Measurements from ENCODE around the gene KLK14.

Gene KLK14

DNA sequence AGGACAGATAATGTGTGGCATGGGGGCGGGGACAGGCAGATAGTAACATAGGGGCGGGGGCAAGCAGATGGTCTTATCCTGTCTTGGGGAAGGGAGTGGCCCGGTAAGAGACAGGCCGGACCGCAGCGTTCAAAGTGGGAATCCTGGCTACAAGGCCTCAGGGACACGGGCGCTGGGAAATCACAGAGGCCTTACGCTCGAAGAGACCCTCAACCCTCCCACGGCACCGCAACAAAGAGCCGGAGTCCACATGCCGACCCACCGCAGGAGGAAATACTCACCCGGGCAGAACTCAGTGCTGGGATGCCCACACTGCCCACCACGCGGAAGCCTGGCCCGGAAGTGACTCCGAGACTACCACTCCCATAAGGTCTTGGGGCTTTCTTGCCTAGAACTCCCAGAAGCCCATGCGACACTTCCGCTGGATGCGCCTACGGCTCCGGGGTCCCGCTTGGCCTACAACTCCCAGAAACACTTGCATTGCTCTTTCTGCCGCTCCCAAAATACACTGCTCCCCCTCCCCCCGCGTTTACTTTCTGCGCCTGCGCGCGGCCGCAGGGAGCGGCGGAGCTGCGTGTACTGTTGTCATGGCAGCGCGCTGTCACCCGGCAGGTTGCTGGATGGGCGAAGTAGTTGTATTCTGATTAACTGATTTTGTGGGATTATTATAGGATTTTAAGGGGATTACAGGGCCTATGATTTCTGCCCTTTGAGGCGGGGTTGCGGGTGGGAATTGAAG lies 25.5 kb upstream of the KLK14 start, which contains the start of gene CTU1:
CTU1 (minus strand) TSS at position 344 of the 739 bp plus-strand sequence. CDS start 3,840 bp downstream, outside the sequence.
- peak; percentile 100 for DNase-seq (ENCODE audit: low read depth, low spot score)

- DNase-seq (ENCODE audit: low read depth, low spot score): peak; percentile 62
Observed at GRCh38 chr19:51107406-51108065, 24.8 kb upstream of the KLK14 start.

GRCh38 chr19:51103926-51104341 lies 21.2 kb upstream of the KLK14 start:
- DNase-seq (ENCODE audit: low read depth, low spot score): no peak

DNA sequence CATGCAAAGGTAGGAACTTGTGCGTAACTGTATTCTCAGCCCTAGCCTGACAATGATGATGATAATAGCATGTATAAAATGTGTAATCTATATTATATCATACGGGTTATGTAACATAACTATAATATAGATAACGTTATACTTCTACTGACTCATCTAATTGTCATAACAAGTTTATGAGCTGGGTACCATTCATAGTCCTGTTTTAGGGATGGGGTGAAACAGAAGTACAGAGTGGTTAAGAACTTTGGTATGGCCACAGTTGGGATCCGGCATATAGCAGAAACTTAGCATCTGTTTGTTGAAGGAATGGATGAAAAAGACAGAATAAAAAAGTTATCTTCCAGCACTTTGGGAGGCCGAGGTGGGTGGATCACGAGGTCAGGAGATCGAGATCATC lies 20.3 kb upstream of the KLK14 start:
- DNase-seq (ENCODE audit: low read depth, low spot score): no peak

- DNase-seq (ENCODE audit: low read depth, low spot score): no peak
Observed at GRCh38 chr19:51101171-51101865, 18.6 kb upstream of the KLK14 start.

GRCh38 chr19:51100601-51101000 lies 17.9 kb upstream of the KLK14 start:
- DNase-seq (ENCODE audit: low read depth, low spot score): no peak

- no peak for DNase-seq (ENCODE audit: low read depth, low spot score)
Observed at GRCh38 chr19:51099047-51099382, 16.3 kb upstream of the KLK14 start.

DNA sequence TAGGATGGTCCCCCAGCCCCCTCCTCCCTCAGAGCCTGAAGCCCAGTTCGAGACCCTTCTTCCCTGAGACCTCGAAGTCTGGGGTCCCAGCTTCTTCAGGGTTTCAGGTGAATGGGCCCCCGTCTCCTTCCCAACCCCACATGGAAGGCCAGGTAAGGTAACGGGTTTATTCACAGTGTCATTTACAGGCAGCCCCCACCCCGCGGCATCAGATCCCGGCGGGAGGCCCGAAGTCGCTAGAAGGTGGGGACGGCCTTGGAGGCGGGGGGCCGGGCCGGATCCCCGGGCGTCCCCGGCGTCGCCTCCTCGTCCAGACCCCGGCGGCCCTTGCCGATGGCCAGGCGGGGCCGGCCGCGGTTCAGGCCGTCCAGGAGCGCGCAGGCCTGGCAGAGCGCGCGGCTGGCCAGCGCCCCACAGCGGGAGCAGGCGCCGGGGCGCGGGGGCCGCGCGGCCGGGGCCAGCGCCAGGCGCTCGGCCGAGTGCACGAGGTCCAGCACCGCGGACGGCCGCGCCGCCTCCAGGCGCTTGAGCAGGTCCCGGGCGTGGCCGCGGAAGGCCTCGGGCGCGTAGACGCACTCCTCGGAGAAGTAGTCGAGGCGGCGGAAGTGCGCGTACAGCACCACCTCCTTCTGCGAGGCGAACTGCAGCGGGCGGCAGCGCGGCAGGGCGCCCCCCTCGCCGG lies 15.8 kb upstream of the KLK14 start:
- DNase-seq (ENCODE audit: low read depth, low spot score): peak; percentile 71

DNA sequence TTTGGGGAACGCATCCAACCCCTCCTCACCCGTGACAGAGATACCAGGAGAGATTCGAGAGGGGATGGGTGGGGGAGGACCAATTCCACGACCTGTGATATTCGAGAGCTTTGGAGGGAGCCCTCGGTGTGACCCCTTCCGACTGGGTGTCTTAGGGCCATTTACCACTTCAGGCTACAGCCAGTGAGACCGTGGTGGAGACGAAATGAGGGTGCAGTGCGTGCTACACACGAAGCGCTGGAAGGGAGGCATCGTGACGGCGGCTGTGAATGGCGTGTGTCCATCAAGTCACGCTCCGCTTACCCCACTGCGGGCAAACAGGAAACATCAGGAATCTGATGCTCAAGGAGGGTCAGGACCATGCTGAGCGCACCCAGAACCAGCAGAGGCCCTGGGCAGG lies 15.1 kb upstream of the KLK14 start:
- DNase-seq (ENCODE audit: low read depth, low spot score): no peak

DNA sequence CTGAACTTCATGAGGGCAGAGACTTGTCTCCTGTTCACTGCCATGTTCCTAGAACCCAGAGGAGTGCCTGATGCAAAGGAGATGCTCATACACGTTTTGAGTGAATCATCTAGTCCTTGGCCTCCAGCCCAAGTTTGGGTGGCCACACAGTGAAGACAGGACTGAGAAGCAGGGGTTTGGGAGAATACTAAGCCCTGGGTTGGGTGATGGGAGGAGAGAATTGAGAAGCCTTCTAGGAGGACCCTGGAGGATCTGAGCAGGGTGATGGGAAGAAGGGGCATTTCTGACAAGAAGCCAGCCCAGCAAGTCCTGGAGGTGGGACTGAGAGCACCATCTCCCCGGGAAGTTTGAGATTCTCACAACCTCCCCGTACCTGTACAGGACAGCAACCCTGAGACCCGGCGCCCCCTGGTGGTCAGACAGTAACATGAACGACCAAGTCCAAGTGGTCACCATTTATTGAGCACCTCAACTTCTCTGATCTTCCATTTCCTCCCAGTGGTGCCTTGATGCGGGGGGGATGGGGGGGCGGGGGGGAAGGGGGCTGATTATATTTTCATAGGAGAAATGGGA lies 14.6 kb upstream of the KLK14 start:
- DNase-seq (ENCODE audit: low read depth, low spot score): peak; percentile 53

DNA sequence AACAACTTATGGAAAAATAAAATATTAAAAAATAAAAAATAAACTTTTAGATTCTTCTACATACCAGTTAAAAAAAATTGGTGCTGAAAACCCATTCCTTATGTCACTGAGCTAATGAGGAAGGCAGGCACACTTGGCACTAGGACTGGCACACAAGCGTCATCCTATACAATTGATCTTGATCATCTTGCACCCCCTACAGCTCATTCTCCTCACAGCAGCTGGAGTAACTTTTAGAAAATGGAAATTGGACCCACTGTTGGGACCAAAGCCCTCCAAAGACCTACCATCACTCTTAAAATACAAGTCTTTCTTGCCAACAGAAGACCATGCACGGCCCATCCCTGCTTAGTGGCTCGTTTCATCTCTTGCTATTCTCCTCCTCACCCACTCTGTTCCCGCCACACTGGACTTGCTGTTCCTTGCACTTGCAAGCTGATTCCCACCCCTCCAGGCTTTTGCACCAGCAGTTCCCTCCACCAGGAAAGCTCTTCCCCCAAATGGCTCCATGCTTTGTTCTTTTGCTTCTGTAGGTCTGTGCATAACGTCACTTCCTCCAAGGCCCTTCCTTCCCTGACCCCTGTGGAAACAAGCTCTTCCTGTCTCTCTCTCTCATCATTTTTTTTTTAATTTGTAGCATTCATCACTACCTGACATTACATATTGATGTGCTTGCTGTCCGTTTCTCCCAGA lies 13.9 kb upstream of the KLK14 start:
- no peak for DNase-seq (ENCODE audit: low read depth, low spot score)

DNA sequence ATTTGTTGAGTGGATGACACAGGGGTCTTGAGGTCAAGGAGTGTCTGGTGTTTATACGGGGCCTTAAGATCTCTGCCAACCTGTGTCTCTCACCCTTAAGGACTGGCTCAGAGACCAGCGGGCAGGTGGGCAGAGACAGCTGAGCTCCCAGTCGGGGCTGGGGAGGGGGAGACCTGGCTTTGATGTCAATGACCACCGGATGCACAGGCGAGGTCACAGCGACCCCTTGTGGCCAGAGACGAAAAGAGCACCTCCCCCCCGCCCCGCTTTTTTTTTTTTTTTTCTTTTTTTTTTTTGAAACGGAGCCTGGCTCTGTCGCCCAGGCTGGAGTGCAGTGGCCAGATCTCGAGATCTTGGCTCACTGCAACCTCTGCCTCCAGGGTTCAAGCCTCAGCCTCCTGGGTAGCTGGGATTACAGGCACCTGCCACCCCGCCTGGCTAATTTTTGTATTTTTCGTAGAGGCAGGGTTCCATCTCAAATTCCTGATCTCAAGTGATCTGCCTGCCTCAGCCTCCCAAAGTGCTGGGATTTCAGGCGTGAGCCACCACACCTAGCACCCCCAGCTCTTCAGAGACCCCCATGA lies 12.1 kb upstream of the KLK14 start:
- peak; percentile 79 for DNase-seq (ENCODE audit: low read depth, low spot score)

DNA sequence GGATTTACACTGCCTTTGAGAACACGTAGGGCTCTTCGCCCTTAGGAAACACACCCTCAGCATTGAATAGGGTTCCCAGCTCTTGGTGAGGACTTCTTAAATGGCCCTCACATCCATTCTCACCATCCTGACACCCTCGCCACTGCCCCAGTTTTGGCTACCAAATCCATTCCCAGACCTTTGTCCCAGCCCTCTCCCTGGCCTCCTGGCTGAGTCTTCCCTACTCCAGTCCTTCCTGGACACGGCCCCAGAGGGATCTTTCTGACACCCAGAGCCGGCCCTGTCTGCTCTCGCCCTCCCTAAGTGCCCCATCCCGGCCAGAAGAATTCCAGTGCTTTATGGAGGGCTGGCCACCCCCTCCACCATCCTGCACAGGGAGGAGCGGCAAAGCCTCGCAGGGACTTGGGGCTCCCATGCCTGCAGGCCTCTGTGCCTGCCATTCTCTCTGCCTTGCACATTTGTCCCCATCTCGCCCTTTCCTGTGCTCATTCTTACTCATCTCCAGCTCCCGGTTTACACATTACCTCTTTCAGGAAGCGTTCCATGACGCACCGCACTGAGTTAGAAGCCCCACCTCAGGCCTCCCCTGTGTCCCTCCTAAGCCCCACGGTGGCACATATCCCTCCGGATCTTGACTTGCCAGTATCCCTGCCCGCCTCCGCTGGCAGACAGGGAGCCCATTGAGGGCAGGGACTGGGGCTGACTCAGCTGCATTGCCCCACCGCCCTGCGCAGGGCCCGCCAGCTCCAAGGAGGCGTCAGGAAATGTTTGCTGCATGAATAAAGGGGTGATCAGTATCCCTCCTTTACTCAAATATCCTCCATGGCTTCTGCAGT lies 11.0 kb upstream of the KLK14 start:
- DNase-seq (ENCODE audit: low read depth, low spot score): no peak

GRCh38 chr19:51093101-51093500 lies 10.4 kb upstream of the KLK14 start:
- no peak for DNase-seq (ENCODE audit: low read depth, low spot score)

GRCh38 chr19:51091895-51092873 lies 9.5 kb upstream of the KLK14 start:
- no peak for DNase-seq (ENCODE audit: low read depth, low spot score)

- DNase-seq (ENCODE audit: low read depth, low spot score): no peak
Observed at GRCh38 chr19:51091126-51091525, 8.4 kb upstream of the KLK14 start.

DNA sequence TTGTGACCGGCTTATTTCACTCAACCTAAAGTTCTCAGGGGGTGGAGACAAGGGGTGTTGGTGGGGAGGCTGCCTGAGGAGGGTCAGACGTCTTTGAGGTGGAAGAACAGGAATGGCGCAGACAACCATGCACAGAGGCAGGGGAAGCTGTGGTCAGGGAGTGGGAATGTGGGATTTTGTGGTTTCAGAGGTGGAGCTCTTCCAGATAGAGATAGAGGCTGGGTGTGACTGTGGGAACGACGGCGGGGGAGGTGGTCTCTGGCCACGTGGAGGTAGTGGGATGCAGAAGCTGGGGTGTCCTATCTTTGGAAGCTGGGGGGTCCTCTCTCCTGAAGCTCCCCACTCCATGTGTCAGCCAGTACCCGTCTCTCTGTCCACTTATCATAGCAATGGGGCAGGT lies 7.8 kb upstream of the KLK14 start:
- no peak for DNase-seq (ENCODE audit: low read depth, low spot score)

- DNase-seq (ENCODE audit: low read depth, low spot score): no peak
Observed at GRCh38 chr19:51089786-51090185, 7.1 kb upstream of the KLK14 start.

Measured in ELF-1 (cell line).